Measurements from ENCODE around the gene PPP1R8.
"Not testable (repeated sequence)": the region's sequence is repeated elsewhere in the genome, so short reads cannot be mapped to it uniquely, and the experiment has no call there.

GRCh38 chr1:27871076-27871475, 40.5 kb downstream of the PPP1R8 start:
- not testable (repeated sequence) for TF ChIP-seq ESRRA (IDR thresholded peaks at IDR 0.05; ENCODE audit: borderline replicate concordance, low read depth); ARHGAP35 (IDR thresholded peaks at IDR 0.05; ENCODE audit: partially characterized antibody)

All from K562 (cell line).